DOHH2 (cell line): ENCODE results near the gene SFT2D1.

Experiments used
- H3F3A ChIP-seq: fragments of 200-600 bp; sonication (generic), shearing (Covaris generic); 2 replicates; pipeline ENCODE4 v1.6.0; 2016; ENCODE audit warnings: antibody characterized with exemption, mild to moderate bottlenecking; ENCODE audit not compliant: control insufficient read depth, insufficient read depth
- H3K27ac ChIP-seq: fragments of 200-600 bp; sonication (generic); 2 replicates; pipeline ENCODE4 v1.5.1; 2014; ENCODE audit warnings: low read depth, mild to moderate bottlenecking, low read length, moderate library complexity
- H3K27me3 ChIP-seq: fragments of 200-600 bp; sonication (generic); 2 replicates; pipeline ENCODE4 v1.6.1; 2014; ENCODE audit warnings: mild to moderate bottlenecking, low read length, mixed read lengths; ENCODE audit not compliant: control insufficient read depth
- H3K36me3 ChIP-seq: fragments of 200-600 bp; sonication (generic); 2 replicates; pipeline ENCODE4 v1.6.1; 2014; ENCODE audit warnings: mild to moderate bottlenecking, low read length, moderate library complexity, mixed read lengths; ENCODE audit not compliant: control insufficient read depth
- H3K4me1 ChIP-seq: fragments of 200-600 bp; sonication (generic); 2 replicates; pipeline ENCODE4 v1.6.1; 2014; ENCODE audit warnings: mild to moderate bottlenecking, low read length, mixed read lengths; ENCODE audit not compliant: control insufficient read depth
- H3K4me2 ChIP-seq: fragments of 200-600 bp; sonication (generic); 2 replicates; pipeline ENCODE4 v1.6.0; 2014; ENCODE audit warnings: mild to moderate bottlenecking, low read length, moderate library complexity
- H3K4me3 ChIP-seq: fragments of 200-600 bp; sonication (generic); 2 replicates; pipeline ENCODE4 v1.5.1; 2014; ENCODE audit warnings: mild to moderate bottlenecking, low read length, mixed read lengths
- H3K79me2 ChIP-seq: fragments of 200-600 bp; sonication (generic); 2 replicates; pipeline ENCODE4 v1.6.1; 2014; ENCODE audit warnings: mild to moderate bottlenecking, low read length, mixed read lengths; ENCODE audit not compliant: control insufficient read depth
- H3K9me2 ChIP-seq: fragments of 200-600 bp; sonication (generic); replicated peaks from 2 replicates; pipeline ENCODE4 v1.6.1; 2014; ENCODE audit warnings: mild to moderate bottlenecking, low read length, mixed read lengths; ENCODE audit not compliant: control insufficient read depth
- H3K9me3 ChIP-seq: fragments of 200-600 bp; sonication (generic); 2 replicates; pipeline ENCODE4 v1.6.1; 2014; ENCODE audit warnings: antibody characterized with exemption, low read length, mixed read lengths; ENCODE audit not compliant: control insufficient read depth, insufficient read depth
- H4K20me1 ChIP-seq: fragments of 200-600 bp; sonication (generic); 2 replicates; pipeline ENCODE4 v1.6.0; 2014; ENCODE audit warnings: low read depth, mild to moderate bottlenecking, antibody characterized with exemption, low read length, moderate library complexity; ENCODE audit not compliant: control insufficient read depth, insufficient read depth
- CTCF ChIP-seq: fragments of 200-600 bp; sonication (generic); IDR thresholded peaks from one replicate; pipeline ENCODE4 v1.5.1; 2014; ENCODE audit warnings: antibody characterized with exemption, mild to moderate bottlenecking, low read depth, low read length; ENCODE audit not compliant: poor library complexity, severe bottlenecking
- EZH2phosphoT487 ChIP-seq: fragments of 200-600 bp; sonication (generic); IDR thresholded peaks from 2 replicates; pipeline ENCODE4 v1.6.1; 2017; ENCODE audit warnings: borderline replicate concordance, mild to moderate bottlenecking, antibody characterized with exemption, low read length, moderate library complexity, mixed read lengths

The SFT2D1 gene

GRCh38 chr6:166282394-166283032 is 59.8 kb downstream of the SFT2D1 start:
- no peaks in the 10 kb centered on the region for H4K20me1 ChIP-seq
- no peak overlapping the region for H3K4me2 ChIP-seq
- H3K9me2 ChIP-seq = no peaks in the 10 kb centered on the region
- H3K9me3 ChIP-seq = no peaks in the 10 kb centered on the region
- peaks cover 32% of the 10 kb centered on the region for H3K4me1 ChIP-seq
- H3K79me2 ChIP-seq = no peaks in the 10 kb centered on the region
- no peak overlapping the region for H3K27ac ChIP-seq
- no peak for TF ChIP-seq EZH2phosphoT487
- no peak for TF ChIP-seq CTCF
- no peaks in the 10 kb centered on the region for H3K27me3 ChIP-seq
- H3F3A ChIP-seq = peaks cover 13% of the 10 kb centered on the region
- H3K4me3 ChIP-seq = no peak overlapping the region
- no peaks in the 10 kb centered on the region for H3K36me3 ChIP-seq

- Histone ChIP-seq H3K27ac (no peak overlapping the region), H3K79me2 (no peaks in the 10 kb centered on the region), H3K36me3 (no peaks in the 10 kb centered on the region), H3F3A (peaks cover 5% of the 10 kb centered on the region), H3K9me2 (no peaks in the 10 kb centered on the region), H4K20me1 (no peaks in the 10 kb centered on the region), H3K4me3 (no peak overlapping the region), H3K9me3 (no peaks in the 10 kb centered on the region), H3K27me3 (no peaks in the 10 kb centered on the region), H3K4me1 (peaks cover 20% of the 10 kb centered on the region), H3K4me2 (no peak overlapping the region)
- TF ChIP-seq CTCF = no peak
- no peak for TF ChIP-seq EZH2phosphoT487
Measured at GRCh38 chr6:166281104-166281503, 61.2 kb downstream of the SFT2D1 start.

GRCh38 chr6:166279393-166279679 is 63.0 kb downstream of the SFT2D1 start:
- H3K36me3 ChIP-seq = no peaks in the 10 kb centered on the region
- no peaks in the 10 kb centered on the region for H3K27me3 ChIP-seq
- H3K4me1 ChIP-seq = peaks cover 24% of the 10 kb centered on the region
- H3K27ac ChIP-seq = no peak overlapping the region
- H3K9me2 ChIP-seq = no peaks in the 10 kb centered on the region
- H4K20me1 ChIP-seq = no peaks in the 10 kb centered on the region
- no peaks in the 10 kb centered on the region for H3F3A ChIP-seq
- no peaks in the 10 kb centered on the region for H3K9me3 ChIP-seq
- TF ChIP-seq CTCF (no peak), EZH2phosphoT487 (no peak)
- H3K4me2 ChIP-seq = no peak overlapping the region
- H3K79me2 ChIP-seq = no peaks in the 10 kb centered on the region
- no peak overlapping the region for H3K4me3 ChIP-seq
